DOHH2 (cell line): ENCODE data around the gene CYBRD1.

Experiments
- CTCF ChIP-seq: fragments of 200-600 bp; sonication (generic); IDR thresholded peaks from one replicate; pipeline ENCODE4 v1.5.1; 2014; ENCODE audit warnings: antibody characterized with exemption, mild to moderate bottlenecking, low read depth, low read length; ENCODE audit not compliant: poor library complexity, severe bottlenecking
- EZH2phosphoT487 ChIP-seq: fragments of 200-600 bp; sonication (generic); IDR thresholded peaks from 2 replicates; pipeline ENCODE4 v1.6.1; 2017; ENCODE audit warnings: borderline replicate concordance, mild to moderate bottlenecking, antibody characterized with exemption, low read length, moderate library complexity, mixed read lengths

DNA sequence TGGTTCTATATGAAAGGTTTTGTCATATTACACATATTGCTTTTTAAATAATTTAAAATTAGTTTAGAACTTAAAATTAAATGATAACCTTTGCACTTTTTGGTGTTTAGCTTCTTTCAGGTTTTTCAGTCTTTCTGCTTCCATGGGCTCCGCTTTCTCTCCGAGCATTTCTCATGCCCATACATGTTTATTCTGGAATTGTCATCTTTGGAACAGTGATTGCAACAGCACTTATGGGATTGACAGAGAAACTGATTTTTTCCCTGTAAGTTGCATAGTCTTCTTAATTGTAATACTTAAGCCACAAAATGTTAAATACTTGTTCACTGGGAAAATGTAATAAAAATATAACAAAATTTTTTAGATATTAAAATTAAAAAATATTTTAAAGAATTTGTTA, 31.0 kb downstream of the CYBRD1 start:
- TF ChIP-seq CTCF = no peak
- no peak for TF ChIP-seq EZH2phosphoT487
